ENCODE data around the gene TRPV6.

Gene TRPV6

GRCh38 chr7:142870566-142871259 lies 14.8 kb downstream of the TRPV6 start:
- no peak for DNase-seq (ENCODE audit: low read depth)
- no peak for TF ChIP-seq CTCF (IDR thresholded peaks at IDR 0.05; ENCODE audit: control insufficient read depth, extremely low read depth, insufficient read depth)
- H3K4me3 ChIP-seq (ENCODE audit: low read depth, low read length) = no peak overlapping the region

- H3K4me3 ChIP-seq (ENCODE audit: low read depth, low read length) = no peak overlapping the region
- no peak for TF ChIP-seq CTCF (IDR thresholded peaks at IDR 0.05; ENCODE audit: control insufficient read depth, extremely low read depth, insufficient read depth)
Measured at GRCh38 chr7:142870147-142870559, 15.4 kb downstream of the TRPV6 start.

GRCh38 chr7:142869434-142869833 lies 16.1 kb downstream of the TRPV6 start:
- H3K4me3 ChIP-seq (ENCODE audit: low read depth, low read length) = no peak overlapping the region
- DNase-seq (ENCODE audit: low read depth) = no peak
- TF ChIP-seq CTCF (IDR thresholded peaks at IDR 0.05; ENCODE audit: control insufficient read depth, extremely low read depth, insufficient read depth) = no peak

More at GRCh38 chr7:142870147-142870559, 15.4 kb downstream of the TRPV6 start:
- DNase-seq (ENCODE audit: low read depth) = no peak

- no peak for TF ChIP-seq CTCF (IDR thresholded peaks at IDR 0.05; ENCODE audit: control insufficient read depth, extremely low read depth, insufficient read depth)
Measured at GRCh38 chr7:142868986-142869415, 16.5 kb downstream of the TRPV6 start.

GRCh38 chr7:142868188-142868985 lies 17.2 kb downstream of the TRPV6 start:
- no peak for DNase-seq (ENCODE audit: low read depth)
- TF ChIP-seq CTCF (IDR thresholded peaks at IDR 0.05; ENCODE audit: control insufficient read depth, extremely low read depth, insufficient read depth) = no peak
- H3K4me3 ChIP-seq (ENCODE audit: low read depth, low read length) = no peak overlapping the region

More at GRCh38 chr7:142868986-142869415, 16.5 kb downstream of the TRPV6 start:
- no peak overlapping the region for H3K4me3 ChIP-seq (ENCODE audit: low read depth, low read length)
- no peak for DNase-seq (ENCODE audit: low read depth)

- no peak for DNase-seq (ENCODE audit: low read depth)
- TF ChIP-seq CTCF (IDR thresholded peaks at IDR 0.05; ENCODE audit: control insufficient read depth, extremely low read depth, insufficient read depth) = no peak
- no peak overlapping the region for H3K4me3 ChIP-seq (ENCODE audit: low read depth, low read length)
Measured at GRCh38 chr7:142867398-142868187, 18.0 kb downstream of the TRPV6 start.

All from LNCaP clone FGC (cell line).